Measurements from ENCODE around the gene ENOSF1.

ENOSF1 gene

DNA sequence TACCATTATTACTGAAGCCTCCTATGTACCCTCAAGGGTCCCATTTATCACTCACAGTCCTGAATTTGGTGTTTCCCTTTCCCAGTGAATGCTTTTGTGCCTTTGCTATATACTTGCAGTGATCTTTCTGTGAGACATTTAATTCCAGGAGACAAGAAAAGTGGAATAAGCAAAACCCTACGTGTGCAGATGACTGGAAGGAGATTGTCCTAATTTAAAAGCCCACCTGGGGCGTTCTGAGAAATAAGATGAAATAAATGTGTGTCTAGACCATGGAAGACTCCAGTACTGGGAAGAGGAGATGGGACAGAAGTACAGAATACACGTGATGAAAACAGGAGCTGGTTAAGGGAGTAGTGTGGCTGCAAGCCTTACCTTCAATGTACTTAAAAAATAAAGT is 35.7 kb downstream of the ENOSF1 start:
- H3K27me3 ChIP-seq (ENCODE audit: insufficient read depth, low read length, poor library complexity), result no peaks in the 10 kb centered on the region
- no peak overlapping the region for H3K9ac ChIP-seq (ENCODE audit: low read depth, low read length)
- peak overlapping the region; percentile 34; the same call in 1 of the 2 replicates for H3K27ac ChIP-seq (ENCODE audit: low read length)
- peaks cover 7% of the 10 kb centered on the region; the same call in 1 of the 2 replicates for H3K79me2 ChIP-seq (ENCODE audit: insufficient read depth, low read length)
- H3K4me3 ChIP-seq (ENCODE audit: low read depth in 1 of 2, low read length in 2 of 2), result no peak overlapping the region
- H3K9me3 ChIP-seq (ENCODE audit: insufficient read depth, low read length, severe bottlenecking), result no peaks in the 10 kb centered on the region
- no peak overlapping the region for H3K4me2 ChIP-seq (ENCODE audit: insufficient read depth, low read length)
- peaks cover 70% of the 10 kb centered on the region for H3K36me3 ChIP-seq (ENCODE audit: insufficient read depth, low read length)
- TF ChIP-seq, protein P1, sequence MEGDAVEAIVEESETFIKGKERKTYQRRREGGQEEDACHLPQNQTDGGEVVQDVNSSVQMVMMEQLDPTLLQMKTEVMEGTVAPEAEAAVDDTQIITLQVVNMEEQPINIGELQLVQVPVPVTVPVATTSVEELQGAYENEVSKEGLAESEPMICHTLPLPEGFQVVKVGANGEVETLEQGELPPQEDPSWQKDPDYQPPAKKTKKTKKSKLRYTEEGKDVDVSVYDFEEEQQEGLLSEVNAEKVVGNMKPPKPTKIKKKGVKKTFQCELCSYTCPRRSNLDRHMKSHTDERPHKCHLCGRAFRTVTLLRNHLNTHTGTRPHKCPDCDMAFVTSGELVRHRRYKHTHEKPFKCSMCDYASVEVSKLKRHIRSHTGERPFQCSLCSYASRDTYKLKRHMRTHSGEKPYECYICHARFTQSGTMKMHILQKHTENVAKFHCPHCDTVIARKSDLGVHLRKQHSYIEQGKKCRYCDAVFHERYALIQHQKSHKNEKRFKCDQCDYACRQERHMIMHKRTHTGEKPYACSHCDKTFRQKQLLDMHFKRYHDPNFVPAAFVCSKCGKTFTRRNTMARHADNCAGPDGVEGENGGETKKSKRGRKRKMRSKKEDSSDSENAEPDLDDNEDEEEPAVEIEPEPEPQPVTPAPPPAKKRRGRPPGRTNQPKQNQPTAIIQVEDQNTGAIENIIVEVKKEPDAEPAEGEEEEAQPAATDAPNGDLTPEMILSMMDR (IDR thresholded peaks at IDR 0.05; ENCODE audit: borderline replicate concordance, extremely low read depth, low read length, poor library complexity, severe bottlenecking), result no peak
- no peak for TF ChIP-seq EZH2 (IDR thresholded peaks at IDR 0.05; ENCODE audit: borderline replicate concordance, low read depth, low read length, severe bottlenecking)
- peaks cover 13% of the 10 kb centered on the region; the same call in 1 of the 2 replicates for H4K20me1 ChIP-seq (ENCODE audit: insufficient read depth, low read length)
- ATAC-seq (ENCODE audit: insufficient read depth, low read depth) (no peak), DNase-seq (peak; percentile 4)
- H3K4me1 ChIP-seq (ENCODE audit: insufficient read depth, low read length), result peaks cover 23% of the 10 kb centered on the region
- no peak overlapping the region for H2AFZ ChIP-seq (ENCODE audit: low read depth, low read length)

DNA sequence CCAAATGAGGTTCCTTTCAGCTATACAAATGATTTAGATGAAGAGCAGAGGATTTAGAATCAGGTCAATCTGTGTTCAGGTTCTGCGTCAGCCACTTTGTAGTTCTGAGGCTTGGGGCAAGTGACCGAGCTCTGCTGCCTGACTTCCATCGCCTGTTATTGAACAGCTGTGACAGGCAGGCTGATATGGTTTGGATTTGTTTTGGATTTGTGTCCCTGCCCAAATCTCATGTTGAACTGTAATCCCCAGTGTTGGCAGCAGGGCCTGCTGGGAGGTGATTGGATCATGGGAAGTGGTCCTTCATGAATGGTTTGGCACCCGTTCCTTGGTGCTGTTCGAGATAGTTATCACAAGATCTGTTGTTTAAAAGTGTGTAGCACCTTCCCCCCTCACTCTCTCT is 36.4 kb downstream of the ENOSF1 start:
- H3K36me3 ChIP-seq (ENCODE audit: insufficient read depth, low read length), result peaks cover 77% of the 10 kb centered on the region
- no peaks in the 10 kb centered on the region for H3K27me3 ChIP-seq (ENCODE audit: insufficient read depth, low read length, poor library complexity)
- peaks cover 17% of the 10 kb centered on the region for H3K4me1 ChIP-seq (ENCODE audit: insufficient read depth, low read length)
- H3K27ac ChIP-seq (ENCODE audit: low read length), result peak overlapping the region; percentile 25; the same call in 1 of the 2 replicates
- DNase-seq (peak; percentile 10), ATAC-seq (ENCODE audit: insufficient read depth, low read depth) (peak; percentile 5; the same call in 1 of the 3 replicates)
- no peak overlapping the region for H3K4me3 ChIP-seq (ENCODE audit: low read depth in 1 of 2, low read length in 2 of 2)
- H3K9me3 ChIP-seq (ENCODE audit: insufficient read depth, low read length, severe bottlenecking), result no peaks in the 10 kb centered on the region
- H4K20me1 ChIP-seq (ENCODE audit: insufficient read depth, low read length), result peaks cover 16% of the 10 kb centered on the region; the same call in 1 of the 2 replicates
- H2AFZ ChIP-seq (ENCODE audit: low read depth, low read length), result no peak overlapping the region
- H3K79me2 ChIP-seq (ENCODE audit: insufficient read depth, low read length), result peaks cover 7% of the 10 kb centered on the region; the same call in 1 of the 2 replicates
- no peak for TF ChIP-seq EZH2 (IDR thresholded peaks at IDR 0.05; ENCODE audit: borderline replicate concordance, low read depth, low read length, severe bottlenecking)
- TF ChIP-seq, protein P1 (IDR thresholded peaks at IDR 0.05; ENCODE audit: borderline replicate concordance, extremely low read depth, low read length, poor library complexity, severe bottlenecking), result peak; percentile 2
- H3K9ac ChIP-seq (ENCODE audit: low read depth, low read length), result no peak overlapping the region
- H3K4me2 ChIP-seq (ENCODE audit: insufficient read depth, low read length), result no peak overlapping the region

DNA sequence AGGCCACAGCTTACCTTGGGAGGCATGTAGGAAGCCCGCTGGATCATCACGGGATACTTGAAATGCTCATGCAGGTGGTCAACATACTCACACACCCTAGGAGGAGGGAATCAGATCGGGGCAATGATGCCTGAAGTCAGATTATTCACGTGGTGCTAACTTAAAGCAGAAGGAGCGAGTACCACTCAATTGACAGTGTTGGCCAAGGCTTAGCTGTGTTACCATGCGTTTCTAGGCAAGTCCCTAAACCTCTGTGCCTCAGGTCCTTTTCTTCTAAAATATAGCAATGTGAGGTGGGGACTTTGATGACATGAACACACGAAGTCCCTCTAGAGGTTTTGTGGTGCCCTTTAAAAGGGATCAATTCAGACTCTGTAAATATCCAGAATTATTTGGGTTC is 37.1 kb downstream of the ENOSF1 start:
- H3K4me1 ChIP-seq (ENCODE audit: insufficient read depth, low read length), result peaks cover 9% of the 10 kb centered on the region
- TF ChIP-seq EZH2 (IDR thresholded peaks at IDR 0.05; ENCODE audit: borderline replicate concordance, low read depth, low read length, severe bottlenecking), result no peak
- TF ChIP-seq, protein P1 (IDR thresholded peaks at IDR 0.05; ENCODE audit: borderline replicate concordance, extremely low read depth, low read length, poor library complexity, severe bottlenecking), result no peak
- no peak overlapping the region for H3K4me2 ChIP-seq (ENCODE audit: insufficient read depth, low read length)
- peaks cover 22% of the 10 kb centered on the region for H4K20me1 ChIP-seq (ENCODE audit: insufficient read depth, low read length)
- ATAC-seq (ENCODE audit: insufficient read depth, low read depth) (0 out of 3 replicates have a peak, but pooled peaks have one; percentile 13), DNase-seq (no peak)
- 0 out of 2 replicates have a peak overlapping the region, but pooled peaks have one; percentile 22 for H3K27ac ChIP-seq (ENCODE audit: low read length)
- peaks cover 11% of the 10 kb centered on the region for H3K79me2 ChIP-seq (ENCODE audit: insufficient read depth, low read length)
- no peak overlapping the region for H3K9ac ChIP-seq (ENCODE audit: low read depth, low read length)
- no peaks in the 10 kb centered on the region for H3K27me3 ChIP-seq (ENCODE audit: insufficient read depth, low read length, poor library complexity)
- H3K36me3 ChIP-seq (ENCODE audit: insufficient read depth, low read length), result peaks cover 85% of the 10 kb centered on the region
- H3K4me3 ChIP-seq (ENCODE audit: low read depth in 1 of 2, low read length in 2 of 2), result no peak overlapping the region
- H3K9me3 ChIP-seq (ENCODE audit: insufficient read depth, low read length, severe bottlenecking), result no peaks in the 10 kb centered on the region
- H2AFZ ChIP-seq (ENCODE audit: low read depth, low read length), result no peak overlapping the region
